Measurements from ENCODE around the gene WNT9B. TPM values are rescaled to one million over a fixed set of nuclear protein-coding genes. Genes with fewer than 3 reads are reported as not detected.

Gene WNT9B
- total RNA-seq = under 1 TPM in 1 of 3 donors, not detected in 2; 0.22 TPM
- long read RNA-seq, donor 1 = 0 reads
- long read RNA-seq, donor 2 = 0 reads

DNA sequence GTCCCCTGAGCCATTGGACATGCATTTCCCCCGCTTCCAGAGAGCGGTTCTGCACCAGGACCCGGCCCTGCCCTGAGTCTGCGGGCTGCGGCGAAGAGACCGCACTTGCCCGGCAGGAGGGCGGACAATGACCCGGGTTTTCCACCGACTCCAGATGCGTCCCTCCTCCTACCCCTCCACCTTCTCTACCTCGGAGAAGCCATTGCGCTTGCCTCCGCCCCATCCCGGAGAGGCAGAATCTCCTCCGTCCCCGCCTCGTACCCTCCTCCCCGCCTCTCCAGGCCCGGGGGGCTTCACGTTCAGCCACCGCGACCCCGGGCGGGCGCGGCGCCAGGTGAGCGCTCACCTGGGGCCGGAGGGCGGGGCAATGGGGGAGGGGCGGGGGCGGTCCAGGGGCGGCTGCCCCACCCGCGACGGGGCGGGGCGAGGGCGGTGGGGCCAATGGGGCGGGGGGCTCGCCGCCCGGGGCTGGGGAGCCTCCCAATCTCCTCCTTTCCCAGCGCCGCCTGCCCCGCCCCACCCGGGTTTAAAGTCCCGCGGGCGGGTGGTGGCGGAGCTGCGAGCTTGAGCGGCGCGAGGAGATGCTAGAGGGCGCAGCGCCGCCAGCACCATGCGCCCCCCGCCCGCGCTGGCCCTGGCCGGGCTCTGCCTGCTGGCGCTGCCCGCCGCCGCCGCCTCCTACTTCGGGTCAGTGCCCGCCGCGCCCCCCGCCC lies at the start of gene WNT9B:
Gene WNT9B, plus strand, starts transcription at position 555 of the 713 bp plus-strand sequence. Its CDS starts 56 bp downstream, at position 611.
- no peak within 1 kb of the TSS for H3K4me3 ChIP-seq
- DNase-seq (peak in 2 of 3 donors; percentile 70 to 85), ATAC-seq (peak; percentile 93)
- no peaks in the 10 kb centered on the region for H3K9me3 ChIP-seq
- H3K36me3 ChIP-seq (ENCODE audit: low read depth) = no peaks in the 10 kb centered on the region
- TF ChIP-seq, protein P1, sequence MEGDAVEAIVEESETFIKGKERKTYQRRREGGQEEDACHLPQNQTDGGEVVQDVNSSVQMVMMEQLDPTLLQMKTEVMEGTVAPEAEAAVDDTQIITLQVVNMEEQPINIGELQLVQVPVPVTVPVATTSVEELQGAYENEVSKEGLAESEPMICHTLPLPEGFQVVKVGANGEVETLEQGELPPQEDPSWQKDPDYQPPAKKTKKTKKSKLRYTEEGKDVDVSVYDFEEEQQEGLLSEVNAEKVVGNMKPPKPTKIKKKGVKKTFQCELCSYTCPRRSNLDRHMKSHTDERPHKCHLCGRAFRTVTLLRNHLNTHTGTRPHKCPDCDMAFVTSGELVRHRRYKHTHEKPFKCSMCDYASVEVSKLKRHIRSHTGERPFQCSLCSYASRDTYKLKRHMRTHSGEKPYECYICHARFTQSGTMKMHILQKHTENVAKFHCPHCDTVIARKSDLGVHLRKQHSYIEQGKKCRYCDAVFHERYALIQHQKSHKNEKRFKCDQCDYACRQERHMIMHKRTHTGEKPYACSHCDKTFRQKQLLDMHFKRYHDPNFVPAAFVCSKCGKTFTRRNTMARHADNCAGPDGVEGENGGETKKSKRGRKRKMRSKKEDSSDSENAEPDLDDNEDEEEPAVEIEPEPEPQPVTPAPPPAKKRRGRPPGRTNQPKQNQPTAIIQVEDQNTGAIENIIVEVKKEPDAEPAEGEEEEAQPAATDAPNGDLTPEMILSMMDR (IDR thresholded peaks at IDR 0.05) = no peak
- peaks cover 10% of the 10 kb centered on the region for H3K4me1 ChIP-seq (ENCODE audit: low read depth)
- intact Hi-C loops (cut with DNase I, micrococcal nuclease) = no loop called here

- intact Hi-C loops (cut with DNase I, micrococcal nuclease) = no loop called here
- no peak for DNase-seq
- no peaks in the 10 kb centered on the region for H3K4me1 ChIP-seq (ENCODE audit: low read depth)
- H3K36me3 ChIP-seq (ENCODE audit: low read depth) = no peaks in the 10 kb centered on the region
- no peaks in the 10 kb centered on the region for H3K9me3 ChIP-seq
- H3K4me3 ChIP-seq = no peak overlapping the region
- ATAC-seq = no peak
- TF ChIP-seq, protein P1 (IDR thresholded peaks at IDR 0.05) = no peak
These were observed 48.6 kb upstream of the WNT9B start for GRCh38 chr17:46802800-46803199.

GRCh38 chr17:46803544-46803943 lies 47.8 kb upstream of the WNT9B start:
- no peaks in the 10 kb centered on the region for H3K9me3 ChIP-seq
- intact Hi-C loops (cut with DNase I, micrococcal nuclease) = no loop called here
- no peaks in the 10 kb centered on the region for H3K4me1 ChIP-seq (ENCODE audit: low read depth)
- no peak overlapping the region for H3K4me3 ChIP-seq
- no peaks in the 10 kb centered on the region for H3K36me3 ChIP-seq (ENCODE audit: low read depth)
- DNase-seq = no peak
- TF ChIP-seq, protein P1 (IDR thresholded peaks at IDR 0.05) = no peak
- ATAC-seq = no peak

DNA sequence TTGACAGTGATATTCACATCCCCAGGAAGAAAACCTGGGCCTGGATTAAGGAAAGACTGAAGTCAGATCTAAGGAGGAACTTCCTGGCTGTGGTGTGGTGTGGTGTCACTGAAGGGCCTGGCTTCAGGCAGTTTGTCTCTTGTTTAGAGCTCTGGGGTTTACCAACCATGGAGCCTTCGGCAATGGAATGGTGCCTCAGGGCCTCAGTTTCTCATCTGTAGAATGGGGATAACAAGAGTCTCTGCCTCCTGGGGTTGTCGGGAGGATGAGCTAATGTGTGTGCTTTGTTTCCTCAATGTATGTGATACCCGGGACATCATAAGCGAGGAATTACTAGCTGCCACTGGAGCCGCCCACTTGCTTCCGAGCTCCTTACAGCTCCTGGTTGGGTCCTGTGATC lies 45.6 kb upstream of the WNT9B start:
- Histone ChIP-seq H3K36me3 (ENCODE audit: low read depth) (no peaks in the 10 kb centered on the region), H3K4me1 (ENCODE audit: low read depth) (no peaks in the 10 kb centered on the region), H3K4me3 (no peak overlapping the region), H3K9me3 (no peaks in the 10 kb centered on the region)
- DNase-seq = no peak
- TF ChIP-seq, protein P1 (IDR thresholded peaks at IDR 0.05) = no peak
- intact Hi-C loops (cut with DNase I, micrococcal nuclease) = no loop called here
- no peak for ATAC-seq

DNA sequence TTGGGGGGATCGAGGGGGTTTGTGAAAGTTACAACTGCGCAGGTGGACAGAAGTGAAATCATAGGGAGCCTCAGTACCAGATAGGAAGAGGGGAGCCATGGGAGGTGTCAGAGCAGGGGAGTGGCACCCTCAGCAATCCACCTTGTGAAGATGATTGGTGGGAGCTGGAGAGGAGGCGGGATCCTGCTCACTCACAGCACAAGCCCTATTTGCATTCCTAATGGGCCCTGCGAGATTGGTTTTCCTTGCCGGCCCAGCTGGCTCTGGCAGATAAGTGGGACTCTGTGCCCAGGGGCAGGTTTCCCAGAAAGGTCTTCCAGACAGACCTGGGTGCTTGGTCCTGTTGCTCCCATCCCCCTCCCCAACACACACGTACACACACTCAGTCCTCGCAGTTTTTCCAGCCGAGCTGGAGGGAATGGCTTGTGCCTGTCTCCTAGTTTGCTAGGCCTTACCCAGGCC lies 42.2 kb upstream of the WNT9B start:
- Histone ChIP-seq H3K9me3 (no peaks in the 10 kb centered on the region), H3K4me3 (no peak overlapping the region), H3K4me1 (ENCODE audit: low read depth) (no peaks in the 10 kb centered on the region), H3K36me3 (ENCODE audit: low read depth) (no peaks in the 10 kb centered on the region)
- TF ChIP-seq, protein P1 (IDR thresholded peaks at IDR 0.05) = no peak
- intact Hi-C loops (cut with DNase I, micrococcal nuclease) = no loop called here
- DNase-seq (no peak), ATAC-seq (peak; percentile 20)
